Measurements from ENCODE around the gene PDCD1.
"Not testable (repeated sequence)": the region's sequence is repeated elsewhere in the genome, so short reads cannot be mapped to it uniquely, and the experiment has no call there.

The PDCD1 gene

DNA sequence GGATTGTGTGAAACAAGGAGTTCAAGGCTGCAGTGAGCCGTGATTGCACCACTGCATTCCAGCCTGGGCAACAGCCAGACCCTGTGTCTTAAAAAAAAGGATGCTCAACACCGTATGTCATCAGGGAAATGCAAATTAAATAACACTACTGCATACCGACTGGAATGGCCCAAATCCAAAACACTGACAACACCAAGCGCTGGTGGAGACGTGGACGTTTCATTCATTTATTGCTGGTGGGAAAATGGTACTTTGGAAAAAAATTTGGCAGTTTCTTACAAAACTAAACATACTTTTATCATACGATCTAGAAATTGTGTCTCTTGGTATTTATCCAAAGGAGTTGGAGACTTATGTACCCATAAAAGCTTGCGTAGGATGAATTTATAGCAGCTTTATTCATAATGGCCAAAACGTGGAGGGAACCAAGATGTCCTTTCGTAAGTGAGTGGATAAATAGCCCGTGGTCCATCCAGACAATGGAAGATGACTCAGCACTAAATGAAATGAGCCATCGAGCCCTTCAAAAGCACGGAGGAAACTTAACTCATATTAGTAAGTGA, 25.5 kb downstream of the PDCD1 start:
- H3K4me1 ChIP-seq (ENCODE audit: insufficient read depth, low read length, poor library complexity, severe bottlenecking) = peaks cover 19% of the 10 kb centered on the region
- H3K9me2 ChIP-seq (replicated peaks; ENCODE audit: low read depth, low read length) = no peaks in the 10 kb centered on the region
- no peak overlapping the region for H2AFZ ChIP-seq (ENCODE audit: low read length)
- no peaks in the 10 kb centered on the region; the same call in 1 of the 2 replicates for H3F3A ChIP-seq (ENCODE audit: low read depth)
- no peak overlapping the region for H3K4me2 ChIP-seq (ENCODE audit: low read depth, low read length, poor library complexity, severe bottlenecking)
- H3K9me3 ChIP-seq (ENCODE audit: insufficient read depth, low read depth, low read length) = no peaks in the 10 kb centered on the region
- H3K79me2 ChIP-seq (ENCODE audit: insufficient read depth, low read length) = no peaks in the 10 kb centered on the region
- H3K9ac ChIP-seq (ENCODE audit: low read depth, low read length, poor library complexity, severe bottlenecking) = no peak overlapping the region
- H3K4me3 ChIP-seq (ENCODE audit: low read length, poor library complexity, severe bottlenecking) = no peak overlapping the region
- no peaks in the 10 kb centered on the region for H3K27me3 ChIP-seq (ENCODE audit: insufficient read depth, low read length, poor library complexity, severe bottlenecking)
- H4K20me1 ChIP-seq (ENCODE audit: insufficient read depth, low read length, poor library complexity, severe bottlenecking) = no peaks in the 10 kb centered on the region
- H3K36me3 ChIP-seq (ENCODE audit: insufficient read depth, low read length) = no peaks in the 10 kb centered on the region
- no peak for TF ChIP-seq EZH2phosphoT487 (IDR thresholded peaks at IDR 0.05; ENCODE audit: borderline replicate concordance)
- TF ChIP-seq, protein P1, sequence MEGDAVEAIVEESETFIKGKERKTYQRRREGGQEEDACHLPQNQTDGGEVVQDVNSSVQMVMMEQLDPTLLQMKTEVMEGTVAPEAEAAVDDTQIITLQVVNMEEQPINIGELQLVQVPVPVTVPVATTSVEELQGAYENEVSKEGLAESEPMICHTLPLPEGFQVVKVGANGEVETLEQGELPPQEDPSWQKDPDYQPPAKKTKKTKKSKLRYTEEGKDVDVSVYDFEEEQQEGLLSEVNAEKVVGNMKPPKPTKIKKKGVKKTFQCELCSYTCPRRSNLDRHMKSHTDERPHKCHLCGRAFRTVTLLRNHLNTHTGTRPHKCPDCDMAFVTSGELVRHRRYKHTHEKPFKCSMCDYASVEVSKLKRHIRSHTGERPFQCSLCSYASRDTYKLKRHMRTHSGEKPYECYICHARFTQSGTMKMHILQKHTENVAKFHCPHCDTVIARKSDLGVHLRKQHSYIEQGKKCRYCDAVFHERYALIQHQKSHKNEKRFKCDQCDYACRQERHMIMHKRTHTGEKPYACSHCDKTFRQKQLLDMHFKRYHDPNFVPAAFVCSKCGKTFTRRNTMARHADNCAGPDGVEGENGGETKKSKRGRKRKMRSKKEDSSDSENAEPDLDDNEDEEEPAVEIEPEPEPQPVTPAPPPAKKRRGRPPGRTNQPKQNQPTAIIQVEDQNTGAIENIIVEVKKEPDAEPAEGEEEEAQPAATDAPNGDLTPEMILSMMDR (conservative IDR thresholded peaks at IDR 0.05; ENCODE audit: low read length) = no peak

DNA sequence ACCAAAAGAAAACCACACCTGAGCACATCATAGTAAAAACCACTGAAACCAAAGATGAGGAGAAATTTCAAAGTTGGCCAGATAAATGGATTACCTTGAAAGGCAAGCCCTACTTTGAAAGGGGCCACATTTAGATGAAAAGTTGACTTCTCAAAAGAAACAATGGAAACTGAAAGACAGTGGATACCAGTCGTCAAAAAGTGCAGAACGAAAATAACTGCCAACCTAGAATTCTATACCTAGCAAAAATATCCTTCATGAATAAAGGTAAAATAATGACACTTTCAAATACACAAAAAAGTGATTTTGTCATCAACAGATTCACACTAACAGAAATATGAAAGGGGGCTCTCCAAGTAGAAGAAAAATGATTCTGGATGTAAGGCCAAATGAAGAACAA, 31.3 kb downstream of the PDCD1 start:
- Histone ChIP-seq H3K9me3 (ENCODE audit: insufficient read depth, low read depth, low read length) (peaks cover 12% of the 10 kb centered on the region; the same call in 1 of the 2 replicates), H3F3A (ENCODE audit: low read depth) (no peaks in the 10 kb centered on the region; the same call in 1 of the 2 replicates), H3K9me2 (replicated peaks; ENCODE audit: low read depth, low read length) (no peaks in the 10 kb centered on the region), H3K4me1 (ENCODE audit: insufficient read depth, low read length, poor library complexity, severe bottlenecking) (peaks cover 12% of the 10 kb centered on the region), H3K9ac (ENCODE audit: low read depth, low read length, poor library complexity, severe bottlenecking) (no peak overlapping the region), H3K4me2 (ENCODE audit: low read depth, low read length, poor library complexity, severe bottlenecking) (no peak overlapping the region), H3K79me2 (ENCODE audit: insufficient read depth, low read length) (no peaks in the 10 kb centered on the region), H3K4me3 (ENCODE audit: low read length, poor library complexity, severe bottlenecking) (no peak overlapping the region), H4K20me1 (ENCODE audit: insufficient read depth, low read length, poor library complexity, severe bottlenecking) (no peaks in the 10 kb centered on the region), H3K36me3 (ENCODE audit: insufficient read depth, low read length) (no peaks in the 10 kb centered on the region), H2AFZ (ENCODE audit: low read length) (no peak overlapping the region), H3K27me3 (ENCODE audit: insufficient read depth, low read length, poor library complexity, severe bottlenecking) (no peaks in the 10 kb centered on the region)
- TF ChIP-seq, protein P1 (conservative IDR thresholded peaks at IDR 0.05; ENCODE audit: low read length) = no peak
- TF ChIP-seq EZH2phosphoT487 (IDR thresholded peaks at IDR 0.05; ENCODE audit: borderline replicate concordance) = no peak

DNA sequence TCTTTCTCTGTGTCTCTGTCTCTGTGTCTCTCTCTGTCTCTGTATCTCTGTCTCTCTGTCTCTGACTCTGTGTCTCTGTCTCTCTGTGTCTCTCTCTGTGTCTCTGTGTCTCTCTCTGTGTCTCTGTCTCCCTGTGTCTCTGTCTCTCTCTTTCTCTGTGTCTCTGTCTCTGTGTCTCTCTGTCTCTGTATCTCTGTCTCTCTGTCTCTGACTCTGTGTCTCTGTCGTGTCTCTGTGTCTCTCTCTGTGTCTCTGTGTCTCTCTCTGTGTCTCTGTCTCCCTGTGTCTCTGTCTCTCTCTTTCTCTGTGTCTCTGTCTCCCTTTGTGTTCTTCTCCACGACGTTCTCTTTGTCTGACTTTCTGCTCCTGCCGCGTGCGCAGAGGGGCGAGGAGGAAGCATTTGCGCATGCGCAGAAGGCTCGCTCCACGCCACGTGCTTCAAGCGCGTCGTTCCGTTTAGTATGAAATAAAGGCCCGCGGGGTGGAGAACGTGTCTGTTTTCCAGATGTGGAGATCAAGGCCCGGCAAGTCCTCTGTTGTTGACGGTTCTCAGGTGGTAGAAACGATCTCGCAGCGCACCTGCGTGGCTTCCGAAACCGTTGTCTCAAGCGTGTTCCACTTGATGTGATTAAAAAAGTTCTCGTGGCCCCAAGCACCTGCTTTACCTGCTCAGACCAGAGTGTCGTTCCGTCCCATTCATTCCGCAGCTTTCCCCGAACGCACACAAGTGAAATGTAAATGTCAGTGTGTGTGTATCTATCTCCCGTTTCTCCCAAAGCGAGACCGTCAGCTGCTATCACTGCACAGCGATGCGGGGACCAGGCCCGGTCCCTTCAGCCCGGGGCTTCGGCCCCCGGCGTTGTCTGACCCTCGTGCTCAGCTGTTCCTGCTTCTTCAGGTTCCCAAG, 34.9 kb downstream of the PDCD1 start:
- H3K4me3 ChIP-seq (ENCODE audit: low read length, poor library complexity, severe bottlenecking); H4K20me1 ChIP-seq (ENCODE audit: insufficient read depth, low read length, poor library complexity, severe bottlenecking); H3K9ac ChIP-seq (ENCODE audit: low read depth, low read length, poor library complexity, severe bottlenecking); H3F3A ChIP-seq (ENCODE audit: low read depth); H3K4me2 ChIP-seq (ENCODE audit: low read depth, low read length, poor library complexity, severe bottlenecking); H3K9me2 ChIP-seq (replicated peaks; ENCODE audit: low read depth, low read length); H3K79me2 ChIP-seq (ENCODE audit: insufficient read depth, low read length); H3K27me3 ChIP-seq (ENCODE audit: insufficient read depth, low read length, poor library complexity, severe bottlenecking); H3K36me3 ChIP-seq (ENCODE audit: insufficient read depth, low read length); H2AFZ ChIP-seq (ENCODE audit: low read length); H3K4me1 ChIP-seq (ENCODE audit: insufficient read depth, low read length, poor library complexity, severe bottlenecking): not testable (repeated sequence)
- H3K9me3 ChIP-seq (ENCODE audit: insufficient read depth, low read depth, low read length) = peaks cover 12% of the 10 kb centered on the region; the same call in 1 of the 2 replicates

All from Loucy (cell line).